ENCODE measurements around the gene ASXL1.

Gene ASXL1

GRCh38 chr20:32444474-32445220 lies 86.5 kb downstream of the ASXL1 start:
- Histone ChIP-seq H3K4me3 (no peak overlapping the region), H3K9me3 (no peaks in the 10 kb centered on the region), H3K4me1 (peaks cover 0 to 28% (median 3%) of the 10 kb centered on the region in 4 donors), H3K27me3 (no peaks in the 10 kb centered on the region), H3K27ac (no peak overlapping the region), H3K36me3 (peaks cover 6 to 40% (median 34%) of the 10 kb centered on the region in 3 donors)
- no peak for TF ChIP-seq CTCF (IDR thresholded peaks at IDR 0.05)
- no peak for DNase-seq
- intact Hi-C loops (cut with DNase I; ENCODE audit: low total_unique reads), result no loop called here

GRCh38 chr20:32445539-32446273 lies 87.6 kb downstream of the ASXL1 start:
- DNase-seq, result peak in 1 of 2 donors; percentile 61
- Histone ChIP-seq H3K36me3 (peaks cover 3 to 29% (median 26%) of the 10 kb centered on the region in 3 donors), H3K27me3 (no peaks in the 10 kb centered on the region), H3K4me3 (no peak overlapping the region), H3K27ac (no peak overlapping the region), H3K9me3 (no peaks in the 10 kb centered on the region), H3K4me1 (peaks cover 0 to 28% (median 3%) of the 10 kb centered on the region in 4 donors)
- no peak for TF ChIP-seq CTCF (IDR thresholded peaks at IDR 0.05)
- intact Hi-C loops (cut with DNase I; ENCODE audit: low total_unique reads), result no loop called here

GRCh38 chr20:32446301-32447100 lies 88.4 kb downstream of the ASXL1 start:
- no peak overlapping the region for H3K4me3 ChIP-seq
- intact Hi-C loops (cut with DNase I; ENCODE audit: low total_unique reads), result no loop called here
- no peak for TF ChIP-seq CTCF (IDR thresholded peaks at IDR 0.05)
- DNase-seq, result peak in 1 of 2 donors; percentile 58
- H3K27me3 ChIP-seq, result no peaks in the 10 kb centered on the region
- H3K4me1 ChIP-seq, result peaks cover 0 to 28% (median 3%) of the 10 kb centered on the region in 4 donors
- no peak overlapping the region for H3K27ac ChIP-seq
- H3K36me3 ChIP-seq, result peaks cover 3 to 26% (median 26%) of the 10 kb centered on the region in 3 donors
- H3K9me3 ChIP-seq, result no peaks in the 10 kb centered on the region

- Histone ChIP-seq H3K4me3 (no peak overlapping the region), H3K9me3 (no peaks in the 10 kb centered on the region), H3K36me3 (peaks cover 0 to 33% (median 30%) of the 10 kb centered on the region in 3 donors), H3K4me1 (peaks cover 0 to 28% (median 3%) of the 10 kb centered on the region in 4 donors), H3K27ac (no peak overlapping the region), H3K27me3 (no peaks in the 10 kb centered on the region)
- intact Hi-C loops (cut with DNase I; ENCODE audit: low total_unique reads), result no loop called here
- peak in 1 of 2 donors; percentile 56 for DNase-seq
- no peak for TF ChIP-seq CTCF (IDR thresholded peaks at IDR 0.05)
These were observed 89.3 kb downstream of the ASXL1 start for GRCh38 chr20:32447136-32448027.

Data from tibial artery (tissue), 4 donors.